ENCODE data around the gene TNPO3. TPM values are rescaled to one million over a fixed set of nuclear protein-coding genes. Genes with fewer than 3 reads are reported as not detected.
"Not testable (repeated sequence)": the region's sequence is repeated elsewhere in the genome, so short reads cannot be mapped to it uniquely, and the experiment has no call there.

Gene TNPO3
- total RNA-seq, 2 experiments from 2014 or later: 65.7 to 66.4 TPM

GRCh38 chr7:129038468-129038867, 16.4 kb downstream of the TNPO3 start:
- CTCF ChIA-PET; H3K4me3 Mint-ChIP-seq; intact Hi-C loops (cut with micrococcal nuclease); DNase-seq; H3K9me3 Mint-ChIP-seq; H3K27me3 Mint-ChIP-seq (ENCODE audit: low read depth); H3K27ac Mint-ChIP-seq: not testable (repeated sequence)
- H3K4me1 Mint-ChIP-seq (ENCODE audit: low read depth): peaks cover 33% of the 10 kb centered on the region
- peaks cover 43% of the 10 kb centered on the region for H3K36me3 Mint-ChIP-seq (ENCODE audit: low read depth)

DNA sequence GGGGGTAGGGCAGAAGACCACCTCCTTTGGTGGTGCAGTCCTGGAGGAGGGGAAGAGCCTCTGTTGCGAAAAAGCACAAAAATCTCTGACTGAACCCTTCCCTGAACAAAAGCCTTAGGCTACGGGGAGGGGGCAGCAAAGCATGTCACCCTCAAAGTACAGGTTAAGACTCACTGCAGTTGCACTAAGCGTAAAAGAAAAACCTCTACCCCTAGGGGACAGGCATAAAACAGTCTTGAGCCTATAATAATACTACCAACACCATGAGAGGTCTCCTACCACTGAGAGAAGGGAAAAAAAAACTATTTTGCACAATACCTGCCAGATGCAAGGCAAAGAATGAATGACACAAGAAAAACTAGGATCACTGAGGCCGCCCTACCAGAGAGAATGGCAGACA, 17.3 kb downstream of the TNPO3 start:
- H3K9me3 Mint-ChIP-seq: no peaks in the 10 kb centered on the region
- no peaks in the 10 kb centered on the region for H3K27me3 Mint-ChIP-seq (ENCODE audit: low read depth)
- intact Hi-C loops (cut with micrococcal nuclease): no loop called here
- CTCF ChIA-PET: no interaction called here
- no peak overlapping the region for H3K4me3 Mint-ChIP-seq
- peaks cover 31% of the 10 kb centered on the region for H3K4me1 Mint-ChIP-seq (ENCODE audit: low read depth)
- peaks cover 43% of the 10 kb centered on the region for H3K36me3 Mint-ChIP-seq (ENCODE audit: low read depth)
- DNase-seq: no peak
- no peak overlapping the region for H3K27ac Mint-ChIP-seq

DNA sequence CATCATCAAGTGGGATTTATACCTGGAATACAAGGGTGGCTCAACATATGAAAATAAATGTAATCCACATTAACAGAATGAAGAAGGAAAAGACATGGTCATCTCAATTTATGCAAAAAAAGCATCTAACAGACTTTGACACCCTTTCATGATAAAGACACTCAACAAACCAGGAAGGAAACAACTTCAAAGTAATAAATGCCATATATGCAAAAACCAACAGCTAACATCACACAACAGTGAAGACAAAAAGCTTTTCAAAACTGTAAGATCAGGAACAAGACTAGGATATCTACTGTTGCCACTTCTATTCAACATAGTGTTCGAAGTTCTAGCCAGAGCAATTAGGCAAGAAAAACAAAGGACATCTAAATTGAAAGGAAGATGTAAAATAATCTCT, 22.9 kb downstream of the TNPO3 start:
- Mint-ChIP-seq H3K36me3 (ENCODE audit: low read depth) (peaks cover 34% of the 10 kb centered on the region), H3K27ac (no peak overlapping the region), H3K9me3 (no peaks in the 10 kb centered on the region), H3K4me1 (ENCODE audit: low read depth) (peaks cover 41% of the 10 kb centered on the region), H3K27me3 (ENCODE audit: low read depth) (no peaks in the 10 kb centered on the region), H3K4me3 (no peak overlapping the region)
- DNase-seq: no peak
- CTCF ChIA-PET: interaction anchor here (0.6 to 0.9 kb wide), 2 partner anchors 9 to 92 kb away, joined by 3 read pairs; no protein-coding TSS in a partner anchor
- intact Hi-C loops (cut with micrococcal nuclease): no loop called here

DNA sequence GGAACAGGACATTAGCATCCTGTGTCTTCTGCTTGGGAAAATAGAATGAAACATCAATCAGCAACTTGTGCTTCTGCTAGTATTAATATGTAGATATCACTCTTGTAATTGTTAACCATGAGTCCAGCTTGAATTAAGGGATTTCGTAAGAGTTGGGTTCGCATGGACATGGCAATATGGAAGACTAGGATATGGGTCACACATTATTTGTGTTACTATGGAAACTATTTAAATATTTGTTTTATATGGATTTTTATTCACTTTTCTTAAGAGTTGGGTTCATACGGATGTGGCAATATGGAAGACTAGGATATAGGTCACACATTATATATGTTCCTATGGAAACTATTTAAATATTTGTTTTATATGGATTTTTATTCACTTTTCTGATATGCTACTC, 24.5 kb downstream of the TNPO3 start:
- intact Hi-C loops (cut with micrococcal nuclease): no loop called here
- CTCF ChIA-PET: interaction anchor here (1.1 kb wide), 1 partner anchor 19 kb away, joined by 3 read pairs; no protein-coding TSS in a partner anchor

DNA sequence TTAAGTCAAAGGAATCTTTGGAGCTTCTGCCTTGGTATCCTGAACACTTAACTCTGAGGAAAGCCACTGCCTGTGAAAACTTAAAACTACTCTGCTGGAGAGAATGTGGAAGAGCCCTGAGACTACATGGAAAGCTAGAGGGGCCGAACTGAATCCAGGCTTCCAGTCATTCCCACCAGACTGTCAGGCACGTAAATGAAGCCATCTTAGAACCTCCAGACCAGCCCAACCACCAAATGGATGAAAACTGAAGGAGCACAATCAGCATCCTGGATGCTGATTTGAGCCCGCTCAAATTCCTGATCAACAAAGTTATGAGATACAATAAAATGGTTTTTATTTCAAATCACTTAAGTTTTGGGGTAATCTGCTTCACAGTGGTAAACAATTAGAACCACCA, 30.8 kb downstream of the TNPO3 start:
- H3K27ac Mint-ChIP-seq: no peak overlapping the region
- no peaks in the 10 kb centered on the region for H3K9me3 Mint-ChIP-seq
- CTCF ChIA-PET: no interaction called here
- no peak overlapping the region for H3K4me3 Mint-ChIP-seq
- DNase-seq: no peak
- no peaks in the 10 kb centered on the region for H3K27me3 Mint-ChIP-seq (ENCODE audit: low read depth)
- intact Hi-C loops (cut with micrococcal nuclease): no loop called here
- H3K4me1 Mint-ChIP-seq (ENCODE audit: low read depth): peaks cover 42% of the 10 kb centered on the region
- peaks cover 14% of the 10 kb centered on the region for H3K36me3 Mint-ChIP-seq (ENCODE audit: low read depth)

More for the DNA sequence above, 24.5 kb downstream of the TNPO3 start:
- no peak for DNase-seq
- H3K27me3 Mint-ChIP-seq (ENCODE audit: low read depth): no peaks in the 10 kb centered on the region
- peaks cover 44% of the 10 kb centered on the region for H3K4me1 Mint-ChIP-seq (ENCODE audit: low read depth)
- no peaks in the 10 kb centered on the region for H3K9me3 Mint-ChIP-seq
- H3K4me3 Mint-ChIP-seq: no peak overlapping the region
- H3K27ac Mint-ChIP-seq: no peak overlapping the region
- H3K36me3 Mint-ChIP-seq (ENCODE audit: low read depth): peaks cover 28% of the 10 kb centered on the region

DNA sequence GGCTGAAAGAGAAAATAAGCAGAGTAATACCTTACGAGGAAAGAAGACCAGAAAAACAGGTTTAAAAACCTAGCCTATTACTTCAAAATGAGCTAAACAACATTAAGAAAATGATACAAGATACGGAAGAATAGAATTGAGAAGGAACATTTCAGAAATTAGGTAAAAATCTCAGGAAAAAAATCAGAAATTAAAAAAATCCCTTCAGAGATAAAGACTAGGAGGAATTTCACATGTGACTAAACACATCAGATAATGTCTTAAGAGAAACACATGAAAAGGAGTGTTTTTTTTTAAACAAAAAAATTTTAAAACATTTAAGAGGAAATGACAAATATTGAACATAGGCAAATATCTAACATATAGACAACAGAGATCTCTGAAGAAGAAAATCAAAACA, 33.3 kb downstream of the TNPO3 start:
- Mint-ChIP-seq H3K4me3 (no peak overlapping the region), H3K36me3 (ENCODE audit: low read depth) (peaks cover 11% of the 10 kb centered on the region), H3K4me1 (ENCODE audit: low read depth) (peaks cover 37% of the 10 kb centered on the region), H3K27me3 (ENCODE audit: low read depth) (no peaks in the 10 kb centered on the region), H3K27ac (no peak overlapping the region), H3K9me3 (no peaks in the 10 kb centered on the region)
- DNase-seq: no peak
- CTCF ChIA-PET: no interaction called here
- intact Hi-C loops (cut with micrococcal nuclease): no loop called here

GRCh38 chr7:129017933-129018538, 36.9 kb downstream of the TNPO3 start:
- CTCF ChIA-PET: interaction anchor here (1.1 to 2.9 kb wide), 2 partner anchors 9 to 74 kb away, joined by 4 to 5 read pairs; no protein-coding TSS in a partner anchor
- H3K27ac Mint-ChIP-seq: no peak overlapping the region

GRCh38 chr7:129017264-129017663, 37.6 kb downstream of the TNPO3 start:
- Mint-ChIP-seq H3K4me1 (ENCODE audit: low read depth) (peaks cover 24% of the 10 kb centered on the region), H3K4me3 (no peak overlapping the region), H3K9me3 (no peaks in the 10 kb centered on the region), H3K27ac (no peak overlapping the region), H3K36me3 (ENCODE audit: low read depth) (peaks cover 26% of the 10 kb centered on the region), H3K27me3 (ENCODE audit: low read depth) (no peaks in the 10 kb centered on the region)
- CTCF ChIA-PET: interaction anchor here (0.8 to 2.9 kb wide), 2 partner anchors 74 to 133 kb away, joined by 3 to 5 read pairs; no protein-coding TSS in a partner anchor
- intact Hi-C loops (cut with micrococcal nuclease): no loop called here
- no peak for DNase-seq

More at GRCh38 chr7:129017933-129018538, 36.9 kb downstream of the TNPO3 start:
- no peaks in the 10 kb centered on the region for H3K9me3 Mint-ChIP-seq
- DNase-seq: no peak
- H3K4me3 Mint-ChIP-seq: no peak overlapping the region
- H3K27me3 Mint-ChIP-seq (ENCODE audit: low read depth): no peaks in the 10 kb centered on the region
- peaks cover 24% of the 10 kb centered on the region for H3K4me1 Mint-ChIP-seq (ENCODE audit: low read depth)
- H3K36me3 Mint-ChIP-seq (ENCODE audit: low read depth): peaks cover 26% of the 10 kb centered on the region
- intact Hi-C loops (cut with micrococcal nuclease): no loop called here

DNA sequence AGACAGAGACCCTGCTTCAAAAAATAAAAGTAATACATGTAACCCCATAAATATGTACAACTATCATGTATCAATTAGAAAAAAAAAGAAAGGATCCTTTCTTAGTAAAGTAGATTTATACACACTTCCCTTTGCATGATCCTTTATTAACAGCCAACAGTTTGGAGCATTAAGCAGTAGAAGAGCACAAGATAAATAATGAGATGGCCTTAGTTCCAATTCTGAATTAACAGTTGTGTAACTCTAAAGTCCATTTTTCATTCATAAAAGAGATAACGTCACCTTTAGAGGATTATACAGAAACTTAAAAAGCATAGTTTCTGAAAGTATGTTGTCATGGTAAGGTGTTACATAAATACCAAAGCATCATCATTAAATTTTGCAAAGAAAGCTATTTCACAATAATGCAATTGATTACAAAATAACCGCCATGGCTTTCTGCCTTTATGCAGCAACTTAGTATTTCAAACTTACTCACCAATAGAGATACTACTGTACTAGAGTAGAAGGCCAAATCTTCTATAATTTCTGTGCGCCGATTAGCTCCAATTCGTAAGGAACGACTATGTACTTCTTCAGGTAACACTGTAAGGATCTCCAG, 40.3 kb downstream of the TNPO3 start:
- Mint-ChIP-seq H3K4me3 (no peak overlapping the region), H3K27ac (no peak overlapping the region), H3K27me3 (ENCODE audit: low read depth) (no peaks in the 10 kb centered on the region), H3K4me1 (ENCODE audit: low read depth) (peaks cover 25% of the 10 kb centered on the region), H3K9me3 (no peaks in the 10 kb centered on the region), H3K36me3 (ENCODE audit: low read depth) (peaks cover 28% of the 10 kb centered on the region)
- intact Hi-C loops (cut with micrococcal nuclease): no loop called here
- DNase-seq: no peak
- CTCF ChIA-PET: no interaction called here

DNA sequence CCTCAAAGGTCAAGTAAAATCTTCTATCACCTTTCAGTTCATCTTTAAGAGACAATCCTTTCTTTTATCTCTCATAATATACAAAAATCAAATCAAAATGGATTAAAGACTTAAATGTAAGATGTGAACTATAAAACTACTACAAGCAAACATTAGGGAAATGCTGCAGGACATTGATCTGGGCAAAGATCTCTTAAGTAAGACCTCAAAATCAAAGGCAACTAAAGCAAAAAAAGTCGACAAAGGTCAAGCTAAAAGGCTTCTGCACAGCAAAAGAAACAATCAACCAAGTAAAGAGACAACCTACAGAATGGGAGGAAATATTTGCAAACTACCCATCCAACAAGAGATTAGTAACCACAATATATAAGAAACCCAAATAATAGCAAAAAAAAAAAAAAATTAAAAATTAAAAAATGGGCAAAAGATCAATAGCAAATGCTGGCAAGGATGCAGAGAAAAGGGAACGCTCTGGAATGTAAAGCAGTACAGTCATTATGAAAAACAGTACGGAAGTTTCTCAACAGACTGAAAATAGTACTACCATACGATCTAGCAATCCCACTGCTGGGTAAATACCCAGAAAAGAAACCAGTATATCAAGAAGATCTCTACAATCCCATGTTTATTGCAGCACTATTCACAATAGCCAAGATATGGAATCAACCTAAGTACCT, 41.7 kb downstream of the TNPO3 start:
- no peak for DNase-seq
- H3K27me3 Mint-ChIP-seq (ENCODE audit: low read depth): no peaks in the 10 kb centered on the region
- H3K27ac Mint-ChIP-seq: no peak overlapping the region
- H3K4me3 Mint-ChIP-seq: no peak overlapping the region
- no peaks in the 10 kb centered on the region for H3K9me3 Mint-ChIP-seq
- H3K36me3 Mint-ChIP-seq (ENCODE audit: low read depth): peaks cover 27% of the 10 kb centered on the region
- peaks cover 28% of the 10 kb centered on the region for H3K4me1 Mint-ChIP-seq (ENCODE audit: low read depth)
- CTCF ChIA-PET: no interaction called here
- intact Hi-C loops (cut with micrococcal nuclease): no loop called here

- no peak overlapping the region for H3K4me3 Mint-ChIP-seq
- no peaks in the 10 kb centered on the region for H3K9me3 Mint-ChIP-seq
- CTCF ChIA-PET: no interaction called here
- peaks cover 29% of the 10 kb centered on the region for H3K4me1 Mint-ChIP-seq (ENCODE audit: low read depth)
- no peak overlapping the region for H3K27ac Mint-ChIP-seq
- H3K27me3 Mint-ChIP-seq (ENCODE audit: low read depth): no peaks in the 10 kb centered on the region
- intact Hi-C loops (cut with micrococcal nuclease): no loop called here
- no peak for DNase-seq
- peaks cover 28% of the 10 kb centered on the region for H3K36me3 Mint-ChIP-seq (ENCODE audit: low read depth)
These were observed 42.3 kb downstream of the TNPO3 start for GRCh38 chr7:129012641-129013040.

GRCh38 chr7:129010075-129010474, 44.8 kb downstream of the TNPO3 start:
- no peak overlapping the region for H3K4me3 Mint-ChIP-seq
- CTCF ChIA-PET: interaction anchor here (0.5 to 2.0 kb wide), 9 partner anchors 8 to 379 kb away, joined by 3 to 11 read pairs (median 4); no protein-coding TSS in a partner anchor
- no peaks in the 10 kb centered on the region for H3K9me3 Mint-ChIP-seq
- H3K27me3 Mint-ChIP-seq (ENCODE audit: low read depth): no peaks in the 10 kb centered on the region
- peaks cover 31% of the 10 kb centered on the region for H3K36me3 Mint-ChIP-seq (ENCODE audit: low read depth)
- H3K4me1 Mint-ChIP-seq (ENCODE audit: low read depth): peaks cover 35% of the 10 kb centered on the region
- DNase-seq: no peak
- intact Hi-C loops (cut with micrococcal nuclease): no loop called here
- H3K27ac Mint-ChIP-seq: no peak overlapping the region

All from activated naive CD4-positive, alpha-beta T cell treated with anti-CD3 and anti-CD28 coated beads for 36 hours (primary cell).